ENCODE measurements around the gene RCOR1.

Gene RCOR1

DNA sequence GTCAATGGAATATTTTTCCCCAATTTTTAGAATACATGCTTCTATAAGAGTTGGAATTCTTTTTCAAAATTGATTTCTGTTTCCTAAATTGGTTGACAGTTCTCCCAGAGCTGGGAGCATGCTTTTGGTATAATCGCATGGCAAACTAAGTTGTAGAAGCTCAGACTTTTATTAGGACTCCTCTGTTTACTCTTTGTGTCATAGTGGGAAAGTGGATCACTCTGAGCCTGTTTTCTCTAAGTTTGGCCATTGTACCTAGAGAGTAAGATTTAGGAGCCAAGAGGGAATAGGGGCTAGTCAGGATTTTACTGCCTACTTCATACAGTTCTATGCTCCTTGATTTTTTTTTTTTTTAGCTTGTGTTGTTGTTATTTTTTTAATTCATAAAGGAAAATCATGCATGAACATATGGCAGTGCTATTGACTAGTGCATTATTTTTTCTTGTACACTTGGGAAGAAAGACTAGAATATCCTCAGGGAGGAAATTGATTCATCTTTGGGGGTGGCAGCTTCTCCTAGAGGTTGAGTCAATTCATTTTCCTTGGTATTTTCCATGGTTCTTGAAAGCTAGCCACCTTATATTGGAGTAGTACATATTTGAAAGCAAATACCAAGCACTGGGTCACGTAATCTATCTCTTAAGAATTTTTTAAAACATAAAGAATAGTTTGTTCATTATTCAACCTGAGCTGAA is 107.1 kb downstream of the RCOR1 start:
- DNase-seq: no peak
- Mint-ChIP-seq H3K4me3 (no peak overlapping the region), H3K27ac (no peak overlapping the region), H3K9me3 (peaks cover 4% of the 10 kb centered on the region), H3K36me3 (ENCODE audit: low read depth) (peaks cover 35% of the 10 kb centered on the region), H3K27me3 (no peaks in the 10 kb centered on the region), H3K4me1 (ENCODE audit: low read depth) (peaks cover 36% of the 10 kb centered on the region)

DNA sequence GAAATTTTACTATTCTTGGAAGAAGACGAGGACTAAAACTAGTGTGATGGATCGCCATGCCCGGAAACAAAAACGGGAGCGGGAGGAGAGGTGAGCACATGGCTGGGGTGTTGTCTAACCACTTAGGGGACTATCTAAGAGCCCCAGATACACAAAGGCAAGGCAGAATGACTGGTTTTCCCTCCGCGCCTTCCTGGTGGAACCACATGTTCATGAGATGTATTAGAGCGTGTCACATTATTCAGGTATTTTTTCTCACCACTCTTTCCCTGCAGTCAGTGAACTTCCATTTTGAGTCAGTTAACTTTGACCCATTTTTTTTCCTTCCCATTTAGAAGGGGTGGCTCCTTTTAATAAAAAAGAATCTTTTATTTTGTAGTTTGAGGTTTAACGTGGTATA is 116.0 kb downstream of the RCOR1 start:
- no peak for DNase-seq
- H3K27ac Mint-ChIP-seq: no peak overlapping the region
- H3K36me3 Mint-ChIP-seq (ENCODE audit: low read depth): peaks cover 63% of the 10 kb centered on the region
- H3K27me3 Mint-ChIP-seq: no peaks in the 10 kb centered on the region
- H3K4me1 Mint-ChIP-seq (ENCODE audit: low read depth): no peaks in the 10 kb centered on the region
- no peak overlapping the region for H3K4me3 Mint-ChIP-seq
- no peaks in the 10 kb centered on the region for H3K9me3 Mint-ChIP-seq

DNA sequence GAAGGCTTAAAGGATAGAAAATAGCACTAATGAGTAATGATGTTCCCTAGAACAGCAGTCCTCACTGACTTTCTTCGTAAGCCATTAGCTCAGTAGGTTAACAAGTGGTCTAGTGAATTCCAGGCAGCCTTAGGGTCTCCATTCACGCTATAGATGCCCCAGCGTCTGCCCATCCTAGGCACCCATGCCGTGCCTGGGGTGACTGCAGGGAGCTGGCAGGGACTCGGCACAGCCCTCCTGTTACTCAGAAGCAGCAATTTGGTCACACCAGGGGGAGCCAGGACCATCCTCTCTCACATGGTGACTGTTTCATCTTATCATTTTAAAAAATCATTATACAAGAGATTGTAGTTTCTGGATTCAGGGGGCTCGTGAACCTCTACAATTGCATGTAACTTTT is 118.8 kb downstream of the RCOR1 start:
- H3K27ac Mint-ChIP-seq: no peak overlapping the region
- H3K9me3 Mint-ChIP-seq: no peaks in the 10 kb centered on the region
- H3K36me3 Mint-ChIP-seq (ENCODE audit: low read depth): peaks cover 67% of the 10 kb centered on the region
- no peaks in the 10 kb centered on the region for H3K27me3 Mint-ChIP-seq
- peaks cover 6% of the 10 kb centered on the region for H3K4me1 Mint-ChIP-seq (ENCODE audit: low read depth)
- DNase-seq: no peak
- no peak overlapping the region for H3K4me3 Mint-ChIP-seq

DNA sequence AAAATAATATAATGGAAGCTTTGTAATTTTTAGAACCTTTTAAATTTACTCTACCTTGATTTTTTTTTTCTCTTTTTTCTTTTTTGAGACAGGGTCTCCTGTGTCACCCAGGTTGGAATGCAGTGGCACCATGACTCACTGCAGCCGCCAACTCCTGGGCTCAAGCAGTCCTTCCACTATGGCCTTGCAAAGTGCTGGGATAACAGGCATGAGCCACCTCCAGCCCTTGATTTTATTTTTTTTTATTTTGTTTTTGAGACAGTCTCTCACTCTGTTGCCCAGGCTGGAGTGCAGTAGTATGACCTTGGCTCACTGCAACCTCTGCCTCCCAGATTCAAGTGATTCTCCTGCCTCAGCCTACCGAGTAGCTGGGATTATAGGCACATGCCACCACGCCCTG is 119.5 kb downstream of the RCOR1 start:
- no peak overlapping the region for H3K4me3 Mint-ChIP-seq
- DNase-seq: no peak
- peaks cover 8% of the 10 kb centered on the region for H3K4me1 Mint-ChIP-seq (ENCODE audit: low read depth)
- peaks cover 69% of the 10 kb centered on the region for H3K36me3 Mint-ChIP-seq (ENCODE audit: low read depth)
- no peaks in the 10 kb centered on the region for H3K27me3 Mint-ChIP-seq
- no peaks in the 10 kb centered on the region for H3K9me3 Mint-ChIP-seq
- H3K27ac Mint-ChIP-seq: no peak overlapping the region

DNA sequence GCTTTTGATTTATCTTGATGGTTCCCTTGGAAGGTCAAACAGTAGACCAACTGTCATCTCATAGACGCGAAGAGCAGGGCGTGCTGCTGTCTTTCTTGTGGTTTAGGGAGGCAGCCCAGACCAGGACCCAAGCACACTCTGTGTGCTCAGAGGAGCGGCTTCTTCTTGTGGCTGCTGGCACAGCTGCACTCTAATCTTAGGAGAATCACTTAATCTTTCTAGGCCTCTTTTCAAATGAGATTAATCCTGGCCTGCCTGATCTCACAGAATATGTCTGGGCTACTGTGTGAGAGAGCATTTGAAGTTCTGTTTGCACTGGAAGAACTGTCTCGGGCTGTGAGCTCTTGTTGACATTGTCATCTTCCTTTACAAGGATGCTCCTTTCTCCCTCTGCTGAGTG is 124.8 kb downstream of the RCOR1 start:
- no peak overlapping the region for H3K27ac Mint-ChIP-seq
- no peak for DNase-seq
- no peaks in the 10 kb centered on the region for H3K27me3 Mint-ChIP-seq
- no peak overlapping the region for H3K4me3 Mint-ChIP-seq
- H3K9me3 Mint-ChIP-seq: no peaks in the 10 kb centered on the region
- peaks cover 78% of the 10 kb centered on the region for H3K36me3 Mint-ChIP-seq (ENCODE audit: low read depth)
- H3K4me1 Mint-ChIP-seq (ENCODE audit: low read depth): peaks cover 16% of the 10 kb centered on the region

DNA sequence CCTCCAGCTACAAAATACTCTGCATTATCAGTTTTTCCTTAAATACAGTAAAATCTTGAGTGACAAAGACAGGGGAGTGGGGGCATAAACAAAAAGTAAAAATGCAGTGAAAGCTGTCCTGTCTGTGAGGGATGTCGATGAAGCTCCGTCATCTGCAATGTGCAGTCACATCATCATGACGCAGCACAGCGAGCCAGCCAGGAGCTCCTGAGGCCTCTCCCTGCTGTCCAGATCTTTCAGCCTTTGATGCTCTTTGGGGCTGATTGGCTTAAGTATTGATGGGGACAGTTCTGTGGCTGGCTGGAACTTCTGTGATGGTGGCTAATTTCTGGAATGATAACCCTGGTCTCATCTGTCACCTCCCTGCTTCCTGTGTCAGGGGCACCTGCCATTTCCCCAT is 130.2 kb downstream of the RCOR1 start:
- H3K27me3 Mint-ChIP-seq: no peaks in the 10 kb centered on the region
- H3K4me3 Mint-ChIP-seq: no peak overlapping the region
- peaks cover 2% of the 10 kb centered on the region for H3K4me1 Mint-ChIP-seq (ENCODE audit: low read depth)
- peaks cover 91% of the 10 kb centered on the region for H3K36me3 Mint-ChIP-seq (ENCODE audit: low read depth)
- no peaks in the 10 kb centered on the region for H3K9me3 Mint-ChIP-seq
- no peak for DNase-seq
- no peak overlapping the region for H3K27ac Mint-ChIP-seq

DNA sequence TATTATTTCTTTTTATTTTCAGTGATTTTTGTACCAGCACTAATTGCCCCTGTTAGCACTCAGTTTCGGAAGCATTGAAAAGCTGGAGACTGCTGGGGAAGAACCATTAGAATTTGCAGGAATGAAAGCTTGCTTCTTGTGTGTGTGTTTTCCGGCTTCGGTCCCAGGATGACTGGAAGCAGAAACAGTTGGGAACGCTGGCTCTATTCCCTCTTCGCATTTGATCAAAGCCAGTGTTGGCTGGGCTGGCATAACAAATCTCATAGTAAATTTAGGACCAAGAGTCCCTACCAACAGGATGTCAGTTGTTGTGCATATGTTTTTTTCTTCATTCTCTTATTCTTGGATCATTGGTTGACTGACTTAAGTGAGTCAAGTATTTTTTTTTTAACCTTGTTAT is 131.2 kb downstream of the RCOR1 start:
- H3K4me1 Mint-ChIP-seq (ENCODE audit: low read depth): no peaks in the 10 kb centered on the region
- no peaks in the 10 kb centered on the region for H3K9me3 Mint-ChIP-seq
- H3K4me3 Mint-ChIP-seq: no peak overlapping the region
- H3K27ac Mint-ChIP-seq: no peak overlapping the region
- H3K36me3 Mint-ChIP-seq (ENCODE audit: low read depth): peaks cover 94% of the 10 kb centered on the region
- DNase-seq: no peak
- no peaks in the 10 kb centered on the region for H3K27me3 Mint-ChIP-seq

DNA sequence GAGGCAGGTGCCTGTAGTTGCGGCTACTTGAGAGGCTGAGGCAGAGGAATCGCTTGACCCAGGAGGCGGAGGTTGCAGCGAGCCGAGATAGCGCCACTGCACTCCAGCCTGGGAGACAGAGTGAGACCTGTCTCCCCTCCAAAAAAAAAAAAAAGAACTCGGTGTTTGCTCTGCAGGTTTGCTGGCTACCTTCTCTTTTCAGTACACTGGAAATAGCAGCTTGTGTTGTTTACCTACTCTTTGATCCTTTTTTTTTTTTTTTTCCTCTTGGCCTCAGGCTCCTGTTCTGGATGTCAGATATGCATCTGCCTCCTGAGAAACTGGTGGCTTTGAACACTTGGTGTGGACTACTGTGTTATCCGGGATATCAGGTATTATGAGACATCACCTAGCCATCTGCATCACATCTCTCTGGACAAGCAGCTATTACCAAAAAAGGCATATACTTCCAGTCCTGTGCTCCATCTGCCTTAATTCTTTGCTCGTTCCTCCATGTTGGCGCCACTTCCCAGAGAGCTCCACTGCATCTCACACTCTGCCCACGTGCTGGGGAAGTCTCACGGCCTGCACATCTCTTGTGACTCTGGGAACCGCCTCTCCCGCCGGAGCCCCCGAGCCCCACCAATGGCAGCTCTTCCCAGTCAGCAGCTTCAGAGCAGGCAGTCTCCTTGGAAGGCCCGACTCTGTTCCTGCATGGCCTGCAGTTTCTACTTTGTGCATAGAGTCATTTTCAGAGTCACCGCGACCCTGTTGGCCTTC is 133.9 kb downstream of the RCOR1 start:
- no peak for DNase-seq
- Mint-ChIP-seq H3K27ac (no peak overlapping the region), H3K27me3 (no peaks in the 10 kb centered on the region), H3K36me3 (ENCODE audit: low read depth) (peaks cover 80% of the 10 kb centered on the region), H3K4me3 (no peak overlapping the region), H3K9me3 (no peaks in the 10 kb centered on the region), H3K4me1 (ENCODE audit: low read depth) (no peaks in the 10 kb centered on the region)

DNA sequence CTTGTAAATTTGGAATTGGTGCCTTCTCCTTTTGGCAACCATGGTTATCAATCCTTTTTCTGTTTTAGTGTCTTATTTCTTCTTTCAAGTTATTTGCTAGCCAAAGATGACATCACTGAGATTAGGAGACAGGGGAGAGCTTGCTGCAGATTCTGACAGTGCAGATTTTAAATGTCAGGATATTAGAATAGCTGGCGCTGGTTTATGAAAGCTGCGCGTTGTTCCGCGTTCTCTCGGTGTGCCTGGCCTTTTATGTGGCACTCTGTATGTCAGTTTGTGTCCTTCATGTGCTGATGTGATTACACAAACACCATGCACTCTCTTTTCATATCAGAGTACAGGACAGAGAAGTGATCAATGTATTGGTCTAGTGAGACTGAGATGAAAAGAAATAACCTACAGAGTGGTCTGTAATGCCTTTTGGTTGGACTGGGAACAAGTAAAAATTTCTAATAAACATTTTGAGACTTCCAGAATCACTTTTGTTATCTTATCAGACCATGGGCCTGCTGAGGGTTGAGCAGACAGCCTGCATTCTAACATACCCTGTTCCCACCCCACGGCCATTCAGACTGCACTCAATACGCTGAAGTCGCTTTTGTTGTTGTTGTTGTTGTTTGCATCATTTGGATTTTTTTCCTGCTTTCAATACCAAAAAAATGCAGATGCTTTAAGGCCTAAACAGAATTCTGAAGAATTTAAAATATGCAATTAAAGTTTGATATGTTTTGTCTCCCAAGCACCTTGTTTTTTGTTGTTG is 135.1 kb downstream of the RCOR1 start:
- no peaks in the 10 kb centered on the region for H3K27me3 Mint-ChIP-seq
- no peak overlapping the region for H3K27ac Mint-ChIP-seq
- peaks cover 69% of the 10 kb centered on the region for H3K36me3 Mint-ChIP-seq (ENCODE audit: low read depth)
- H3K4me3 Mint-ChIP-seq: no peak overlapping the region
- H3K4me1 Mint-ChIP-seq (ENCODE audit: low read depth): no peaks in the 10 kb centered on the region
- H3K9me3 Mint-ChIP-seq: no peaks in the 10 kb centered on the region
- DNase-seq: no peak

DNA sequence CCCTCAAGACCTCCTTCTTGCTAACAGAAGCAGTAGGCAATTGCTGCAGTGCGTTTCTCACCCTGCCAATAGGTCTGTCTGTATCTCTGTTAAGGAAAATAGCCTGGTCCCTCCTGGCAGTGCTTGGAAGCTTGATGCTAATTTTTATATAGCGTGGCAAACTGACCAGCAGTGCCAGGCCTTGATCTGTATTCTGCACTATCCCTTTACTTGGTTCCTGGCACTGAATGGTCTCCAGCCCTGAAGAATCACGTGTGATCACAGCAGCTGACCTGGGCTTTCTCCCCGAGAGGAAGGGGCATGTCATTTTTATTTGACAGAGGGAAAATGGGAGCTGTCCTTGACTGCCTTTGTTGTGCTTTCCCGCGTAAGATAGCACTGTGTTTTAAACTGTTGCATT is 136.1 kb downstream of the RCOR1 start:
- Mint-ChIP-seq H3K27me3 (no peaks in the 10 kb centered on the region), H3K4me3 (no peak overlapping the region), H3K9me3 (no peaks in the 10 kb centered on the region), H3K4me1 (ENCODE audit: low read depth) (no peaks in the 10 kb centered on the region), H3K27ac (no peak overlapping the region), H3K36me3 (ENCODE audit: low read depth) (peaks cover 66% of the 10 kb centered on the region)
- no peak for DNase-seq

DNA sequence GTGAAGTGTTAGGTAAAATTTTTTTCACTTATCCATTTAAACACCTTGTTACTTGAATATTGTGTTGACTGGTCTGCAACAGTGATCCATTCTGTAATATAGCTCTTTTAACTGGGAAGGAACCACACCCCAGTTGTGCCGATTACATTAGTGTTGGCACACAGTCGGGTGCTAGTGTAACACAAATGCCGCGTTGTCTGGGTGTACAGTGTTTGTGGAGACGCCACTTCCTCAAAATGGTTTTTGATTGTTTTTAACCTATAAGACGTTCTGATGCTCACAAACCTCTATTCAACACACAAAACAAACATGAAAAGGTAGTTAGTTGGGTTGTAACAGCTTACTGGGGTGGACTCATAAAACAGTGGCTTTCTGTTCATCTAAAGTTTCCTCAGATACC is 136.8 kb downstream of the RCOR1 start:
- Mint-ChIP-seq H3K4me1 (ENCODE audit: low read depth) (no peaks in the 10 kb centered on the region), H3K9me3 (no peaks in the 10 kb centered on the region), H3K36me3 (ENCODE audit: low read depth) (peaks cover 58% of the 10 kb centered on the region), H3K27me3 (no peaks in the 10 kb centered on the region), H3K4me3 (no peak overlapping the region), H3K27ac (no peak overlapping the region)
- DNase-seq: no peak

DNA sequence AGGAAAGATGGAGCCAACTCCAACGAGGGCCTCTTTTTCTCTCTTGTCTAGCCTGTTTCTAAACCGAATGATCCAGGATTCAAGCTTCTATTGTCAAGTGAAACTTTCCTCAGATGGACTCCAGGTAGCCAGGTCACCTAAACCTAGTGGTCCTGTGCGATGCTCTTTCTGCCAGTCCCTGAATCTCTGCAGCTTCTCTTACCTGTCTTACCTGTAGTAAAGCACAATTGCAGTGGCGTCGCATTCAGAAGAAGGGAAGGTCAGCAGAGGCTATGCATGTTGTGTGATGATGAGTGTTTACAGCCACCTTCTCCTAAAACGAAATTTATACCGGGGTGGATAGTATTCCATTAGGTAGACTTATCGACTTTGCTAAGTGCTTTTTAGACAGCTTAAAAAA is 137.4 kb downstream of the RCOR1 start:
- Mint-ChIP-seq H3K27me3 (no peaks in the 10 kb centered on the region), H3K9me3 (no peaks in the 10 kb centered on the region), H3K4me1 (ENCODE audit: low read depth) (no peaks in the 10 kb centered on the region), H3K27ac (no peak overlapping the region), H3K36me3 (ENCODE audit: low read depth) (peaks cover 57% of the 10 kb centered on the region), H3K4me3 (no peak overlapping the region)
- no peak for DNase-seq

DNA sequence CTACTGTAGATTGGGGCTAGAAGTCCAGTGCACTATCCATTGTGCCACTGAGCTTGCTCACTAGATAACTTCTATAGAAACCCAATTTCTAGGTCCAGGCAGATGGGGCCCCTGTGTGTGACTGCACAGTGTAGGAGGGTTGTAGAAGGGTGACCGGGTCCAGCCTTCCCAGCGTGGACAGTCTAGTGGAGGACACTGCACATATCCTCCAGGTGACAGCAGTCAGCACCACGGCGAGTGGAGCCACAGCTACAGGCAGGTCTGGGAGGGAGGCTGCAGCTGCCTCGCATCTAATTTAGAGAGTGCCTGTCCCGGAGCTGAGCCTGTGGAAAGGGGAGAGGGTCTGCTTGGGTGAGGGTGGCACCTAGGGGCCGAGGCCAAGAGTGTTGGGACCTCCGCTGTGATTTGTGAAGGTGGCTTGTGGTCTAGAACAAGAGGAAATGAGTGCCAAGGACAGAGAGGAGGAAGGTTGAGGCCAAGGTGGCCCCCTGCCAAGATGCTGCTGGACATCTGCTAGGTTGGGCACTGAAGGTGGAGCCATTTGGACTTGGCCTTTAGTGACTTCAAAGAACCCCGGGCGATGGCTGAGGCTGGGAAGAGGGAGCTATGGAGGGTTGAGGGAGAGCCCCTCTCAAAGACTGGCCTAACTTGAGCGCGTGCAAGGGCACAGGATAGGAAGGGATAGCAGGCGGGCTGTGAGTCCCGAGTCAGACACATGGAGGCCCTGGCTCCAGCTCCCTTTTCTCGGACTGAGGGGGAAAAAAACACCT is 138.8 kb downstream of the RCOR1 start:
- H3K9me3 Mint-ChIP-seq: no peaks in the 10 kb centered on the region
- no peaks in the 10 kb centered on the region for H3K4me1 Mint-ChIP-seq (ENCODE audit: low read depth)
- DNase-seq: no peak
- H3K36me3 Mint-ChIP-seq (ENCODE audit: low read depth): peaks cover 43% of the 10 kb centered on the region
- H3K27me3 Mint-ChIP-seq: no peaks in the 10 kb centered on the region
- no peak overlapping the region for H3K27ac Mint-ChIP-seq
- no peak overlapping the region for H3K4me3 Mint-ChIP-seq

Data from activated T-cell treated with anti-CD3 and anti-CD28 coated beads, Interleukin-2, amount 50 U/mL, for 24 hours (primary cell).